ENCODE measurements around the gene IL25.

- TF ChIP-seq CTCF (IDR thresholded peaks at IDR 0.05) (no peak), POLR2A (IDR thresholded peaks at IDR 0.05) (peak; percentile 65 to 78)
Observed at GRCh38 chr14:23365732-23366425, 6.7 kb upstream of the IL25 start.
